MM.1S (cell line): ENCODE results near the gene DNAJB14.

Experiments used
- DNase-seq: peaks from one replicate; pipeline ENCODE4 v3.0.0-alpha.2; 2015
- H2AFZ ChIP-seq: fragments of 300-600 bp; sonication (generic); 2 replicates; pipeline ENCODE4 v1.6.0; 2016; ENCODE audit warnings: antibody characterized with exemption, low read length
- H3F3A ChIP-seq: fragments of 300-600 bp; sonication (generic); 2 replicates; pipeline ENCODE4 v1.6.1; 2016; ENCODE audit warnings: mild to moderate bottlenecking, antibody characterized with exemption, low read length, moderate library complexity, mixed read lengths; ENCODE audit not compliant: insufficient read depth
- H3K27ac ChIP-seq: fragments of 300-600 bp; sonication (generic); 2 replicates; pipeline ENCODE4 v1.5.1; 2016; ENCODE audit warnings: mild to moderate bottlenecking, low read length
- H3K27me3 ChIP-seq: fragments of 300-600 bp; sonication (generic); replicated peaks from 2 replicates; pipeline ENCODE4 v1.6.0; 2016; ENCODE audit warnings: low read length; ENCODE audit not compliant: insufficient read depth
- H3K36me3 ChIP-seq: fragments of 300-600 bp; sonication (generic); replicated peaks from 2 replicates; pipeline ENCODE4 v1.6.1; 2016; ENCODE audit warnings: mild to moderate bottlenecking, low read length, mixed read lengths; ENCODE audit not compliant: insufficient read depth
- H3K4me1 ChIP-seq: fragments of 300-600 bp; sonication (generic); 2 replicates; pipeline ENCODE4 v1.6.1; 2016; ENCODE audit warnings: low read length, mixed read lengths
- H3K4me2 ChIP-seq: fragments of 300-600 bp; sonication (generic); 2 replicates; pipeline ENCODE4 v1.6.0; 2016; ENCODE audit warnings: low read depth, low read length
- H3K4me3 ChIP-seq: fragments of 300-600 bp; sonication (generic); 2 replicates; pipeline ENCODE4 v1.5.1; 2016; ENCODE audit warnings: low read length, mixed read lengths
- H3K79me2 ChIP-seq: fragments of 300-600 bp; sonication (generic); 2 replicates; pipeline ENCODE4 v1.6.1; 2016; ENCODE audit warnings: mixed run types, low read length, mixed read lengths
- H3K9ac ChIP-seq: fragments of 300-600 bp; sonication (generic); 2 replicates; pipeline ENCODE4 v1.6.1; 2016; ENCODE audit warnings: low read length, mixed read lengths
- H3K9me2 ChIP-seq: fragments of 300-600 bp; sonication (generic); replicated peaks from 2 replicates; pipeline ENCODE4 v1.6.1; 2016; ENCODE audit warnings: mild to moderate bottlenecking, low read length, mixed read lengths; ENCODE audit not compliant: insufficient read depth
- H3K9me3 ChIP-seq: fragments of 300-600 bp; sonication (generic); replicated peaks from 2 replicates; pipeline ENCODE4 v1.6.1; 2016; ENCODE audit warnings: mild to moderate bottlenecking, low read length, mixed read lengths; ENCODE audit not compliant: insufficient read depth
- H4K20me1 ChIP-seq: fragments of 300-600 bp; sonication (generic); 2 replicates; pipeline ENCODE4 v1.6.1; 2016; ENCODE audit warnings: mild to moderate bottlenecking, low read length, moderate library complexity, mixed read lengths; ENCODE audit not compliant: insufficient read depth
- EZH2 ChIP-seq: fragments of 300-600 bp; sonication (generic); optimal IDR thresholded peaks from 2 replicates; pipeline ENCODE3; 2017; ENCODE audit warnings: low read depth, mild to moderate bottlenecking, antibody characterized with exemption, low read length, mixed read lengths
- EZH2phosphoT487 ChIP-seq: fragments of 300-600 bp; sonication (generic); IDR thresholded peaks from 2 replicates; pipeline ENCODE4 v1.6.1; 2018; ENCODE audit warnings: antibody characterized with exemption, low read length
- TF ChIP-seq, protein P1 (sequence below): fragments of 300-600 bp; sonication (generic); IDR thresholded peaks from 2 replicates; pipeline ENCODE4 v1.5.1; 2016; ENCODE audit warnings: antibody characterized with exemption, low read length, mixed read lengths

Gene DNAJB14

GRCh38 chr4:99965674-99966350 is 19.4 kb upstream of the DNAJB14 start:
- no peak for DNase-seq
- Histone ChIP-seq H3K36me3 (no peaks in the 10 kb centered on the region), H3K4me2 (no peak overlapping the region), H4K20me1 (no peaks in the 10 kb centered on the region), H3K9me2 (no peaks in the 10 kb centered on the region), H3K27ac (no peak overlapping the region), H3K9me3 (no peaks in the 10 kb centered on the region), H3K27me3 (no peaks in the 10 kb centered on the region), H3K4me1 (no peaks in the 10 kb centered on the region), H3K9ac (no peak overlapping the region), H3F3A (no peaks in the 10 kb centered on the region), H3K4me3 (no peak overlapping the region), H2AFZ (no peak overlapping the region), H3K79me2 (no peaks in the 10 kb centered on the region)
- TF ChIP-seq EZH2phosphoT487 (no peak), EZH2 (no peak)
- TF ChIP-seq, protein P1, sequence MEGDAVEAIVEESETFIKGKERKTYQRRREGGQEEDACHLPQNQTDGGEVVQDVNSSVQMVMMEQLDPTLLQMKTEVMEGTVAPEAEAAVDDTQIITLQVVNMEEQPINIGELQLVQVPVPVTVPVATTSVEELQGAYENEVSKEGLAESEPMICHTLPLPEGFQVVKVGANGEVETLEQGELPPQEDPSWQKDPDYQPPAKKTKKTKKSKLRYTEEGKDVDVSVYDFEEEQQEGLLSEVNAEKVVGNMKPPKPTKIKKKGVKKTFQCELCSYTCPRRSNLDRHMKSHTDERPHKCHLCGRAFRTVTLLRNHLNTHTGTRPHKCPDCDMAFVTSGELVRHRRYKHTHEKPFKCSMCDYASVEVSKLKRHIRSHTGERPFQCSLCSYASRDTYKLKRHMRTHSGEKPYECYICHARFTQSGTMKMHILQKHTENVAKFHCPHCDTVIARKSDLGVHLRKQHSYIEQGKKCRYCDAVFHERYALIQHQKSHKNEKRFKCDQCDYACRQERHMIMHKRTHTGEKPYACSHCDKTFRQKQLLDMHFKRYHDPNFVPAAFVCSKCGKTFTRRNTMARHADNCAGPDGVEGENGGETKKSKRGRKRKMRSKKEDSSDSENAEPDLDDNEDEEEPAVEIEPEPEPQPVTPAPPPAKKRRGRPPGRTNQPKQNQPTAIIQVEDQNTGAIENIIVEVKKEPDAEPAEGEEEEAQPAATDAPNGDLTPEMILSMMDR, result no peak

GRCh38 chr4:99965173-99965572 is 18.8 kb upstream of the DNAJB14 start:
- no peaks in the 10 kb centered on the region for H3K9me3 ChIP-seq
- no peaks in the 10 kb centered on the region for H3K9me2 ChIP-seq
- no peak overlapping the region for H3K4me2 ChIP-seq
- no peaks in the 10 kb centered on the region for H4K20me1 ChIP-seq
- no peaks in the 10 kb centered on the region for H3F3A ChIP-seq
- no peaks in the 10 kb centered on the region for H3K79me2 ChIP-seq
- no peak for DNase-seq
- H3K9ac ChIP-seq, result no peak overlapping the region
- TF ChIP-seq EZH2 (no peak), EZH2phosphoT487 (no peak)
- TF ChIP-seq, protein P1, result no peak
- H3K4me1 ChIP-seq, result no peaks in the 10 kb centered on the region
- no peaks in the 10 kb centered on the region for H3K36me3 ChIP-seq
- H2AFZ ChIP-seq, result no peak overlapping the region
- H3K4me3 ChIP-seq, result no peak overlapping the region
- no peaks in the 10 kb centered on the region for H3K27me3 ChIP-seq
- H3K27ac ChIP-seq, result no peak overlapping the region

DNA sequence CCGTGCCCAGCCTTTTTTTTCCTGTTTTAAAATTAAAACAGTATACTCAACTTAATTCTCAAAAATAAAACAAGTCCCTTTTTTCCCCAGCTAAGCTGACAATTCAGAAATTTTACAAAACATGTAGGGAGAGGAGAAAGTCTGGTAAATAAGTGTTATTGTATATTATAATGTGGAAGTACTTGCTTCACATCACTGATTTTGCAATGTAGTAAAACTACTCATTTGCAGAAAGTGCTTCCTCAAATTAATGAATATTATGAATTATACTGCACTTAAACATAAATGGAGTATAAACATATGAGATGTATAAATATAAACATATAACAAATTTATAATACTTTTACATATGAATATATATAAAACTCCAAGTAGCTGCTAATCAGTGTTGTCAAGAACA is 15.3 kb upstream of the DNAJB14 start:
- no peaks in the 10 kb centered on the region for H3K36me3 ChIP-seq
- no peaks in the 10 kb centered on the region for H3K79me2 ChIP-seq

More for the DNA sequence above, 15.3 kb upstream of the DNAJB14 start:
- TF ChIP-seq, protein P1, result no peak
- TF ChIP-seq EZH2, result no peak
- Histone ChIP-seq H3K4me3 (no peak overlapping the region), H3K4me2 (no peak overlapping the region), H4K20me1 (no peaks in the 10 kb centered on the region), H3K4me1 (no peaks in the 10 kb centered on the region), H3K27me3 (no peaks in the 10 kb centered on the region), H3K9ac (no peak overlapping the region), H3F3A (no peaks in the 10 kb centered on the region), H3K9me2 (no peaks in the 10 kb centered on the region), H2AFZ (no peak overlapping the region), H3K9me3 (no peaks in the 10 kb centered on the region), H3K27ac (no peak overlapping the region)
- no peak for DNase-seq
